Nephron progenitor cell (in vitro differentiated cells): ENCODE results near the gene TXK.

ENCODE experiments used
- DNase-seq: peaks from one replicate; pipeline ENCODE4 v3.0.0; 2021
- H3K27ac Mint-ChIP-seq: 2 replicates; pipeline ENCODE4 v1.8.0; 2021; ENCODE audit warnings: mild to moderate bottlenecking, moderate library complexity, mixed read lengths
- H3K27me3 Mint-ChIP-seq: 2 replicates; pipeline ENCODE4 v1.8.0; 2021; ENCODE audit warnings: mild to moderate bottlenecking, low read depth, mixed read lengths; ENCODE audit not compliant: poor library complexity
- H3K36me3 Mint-ChIP-seq: 2 replicates; pipeline ENCODE4 v1.8.0; 2021; ENCODE audit warnings: low read depth, mixed read lengths
- H3K4me1 Mint-ChIP-seq: 2 replicates; pipeline ENCODE4 v1.8.0; 2021; ENCODE audit warnings: mixed read lengths
- H3K4me3 Mint-ChIP-seq: 2 replicates; pipeline ENCODE4 v1.8.0; 2021; ENCODE audit warnings: mild to moderate bottlenecking, moderate library complexity, mixed read lengths
- H3K9me3 Mint-ChIP-seq: 2 replicates; pipeline ENCODE4 v1.8.0; 2021; ENCODE audit warnings: mild to moderate bottlenecking, moderate library complexity, mixed read lengths
- CTCF ChIP-seq: fragments of 200-600 bp; sonication (generic); IDR thresholded peaks from 2 replicates; pipeline ENCODE4 v1.5.0; 2021; ENCODE audit warnings: antibody characterized with exemption

Gene TXK

DNA sequence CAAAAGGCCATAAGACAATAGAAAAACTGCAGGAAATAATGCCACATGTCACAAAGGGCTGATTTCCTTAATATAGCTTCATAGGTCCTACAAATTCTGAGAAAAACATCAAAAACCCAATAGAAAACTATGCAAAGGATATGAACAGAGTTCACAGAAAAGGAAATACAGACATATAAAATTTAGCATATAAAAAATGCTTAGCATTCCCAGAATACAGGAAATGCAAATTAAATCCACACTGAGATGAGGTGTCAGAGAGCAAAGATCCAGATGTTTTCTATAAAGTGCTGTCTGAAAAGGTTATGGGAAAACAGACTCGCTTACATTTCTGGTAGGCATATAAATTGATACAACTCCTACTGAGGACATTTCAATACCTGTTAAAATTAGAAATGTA lies 33.8 kb downstream of the TXK start:
- no peaks in the 10 kb centered on the region for H3K36me3 Mint-ChIP-seq
- peaks cover 4% of the 10 kb centered on the region for H3K27me3 Mint-ChIP-seq
- no peak for DNase-seq
- no peak overlapping the region for H3K4me3 Mint-ChIP-seq
- no peaks in the 10 kb centered on the region for H3K9me3 Mint-ChIP-seq
- H3K27ac Mint-ChIP-seq: no peak overlapping the region
- TF ChIP-seq CTCF: no peak
- no peaks in the 10 kb centered on the region for H3K4me1 Mint-ChIP-seq

- Mint-ChIP-seq H3K27me3 (peaks cover 8% of the 10 kb centered on the region), H3K27ac (no peak overlapping the region), H3K9me3 (no peaks in the 10 kb centered on the region), H3K4me1 (no peaks in the 10 kb centered on the region), H3K36me3 (no peaks in the 10 kb centered on the region), H3K4me3 (no peak overlapping the region)
- no peak for TF ChIP-seq CTCF
- no peak for DNase-seq
Observed at GRCh38 chr4:48095441-48095840, 38.6 kb downstream of the TXK start.

DNA sequence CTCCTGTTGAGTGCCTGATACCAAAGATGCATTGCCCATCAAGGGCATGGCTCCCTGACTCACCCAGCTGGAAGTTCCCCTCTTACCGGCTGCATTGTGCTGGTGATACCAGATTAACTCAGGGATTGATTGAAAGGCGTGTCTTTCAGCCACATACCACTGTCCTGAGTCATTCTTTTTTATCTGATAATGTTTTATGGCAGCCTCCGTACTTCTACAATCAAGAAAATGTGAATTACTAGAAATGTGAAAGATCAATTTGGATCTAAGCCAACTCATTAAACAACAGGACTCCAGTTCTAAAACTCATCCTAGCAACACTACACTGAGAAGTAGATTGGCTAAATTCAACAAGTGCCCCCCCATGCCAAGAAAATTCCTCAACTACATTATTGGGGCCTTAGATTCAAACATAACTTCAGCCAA lies 40.0 kb downstream of the TXK start:
- TF ChIP-seq CTCF: no peak
- no peaks in the 10 kb centered on the region for H3K36me3 Mint-ChIP-seq
- no peak overlapping the region for H3K27ac Mint-ChIP-seq
- no peaks in the 10 kb centered on the region for H3K9me3 Mint-ChIP-seq
- no peaks in the 10 kb centered on the region for H3K4me1 Mint-ChIP-seq
- no peak for DNase-seq
- H3K4me3 Mint-ChIP-seq: no peak overlapping the region
- H3K27me3 Mint-ChIP-seq: peaks cover 10% of the 10 kb centered on the region

GRCh38 chr4:48090621-48091020 lies 43.4 kb downstream of the TXK start:
- no peak for TF ChIP-seq CTCF
- no peaks in the 10 kb centered on the region for H3K9me3 Mint-ChIP-seq
- H3K4me3 Mint-ChIP-seq: no peak overlapping the region
- H3K27ac Mint-ChIP-seq: no peak overlapping the region
- H3K36me3 Mint-ChIP-seq: no peaks in the 10 kb centered on the region
- no peaks in the 10 kb centered on the region for H3K4me1 Mint-ChIP-seq
- H3K27me3 Mint-ChIP-seq: peaks cover 11% of the 10 kb centered on the region
- no peak for DNase-seq

GRCh38 chr4:48085821-48086589 lies 48.0 kb downstream of the TXK start:
- H3K27ac Mint-ChIP-seq: no peak overlapping the region
- no peaks in the 10 kb centered on the region for H3K36me3 Mint-ChIP-seq
- no peak for TF ChIP-seq CTCF
- H3K9me3 Mint-ChIP-seq: no peaks in the 10 kb centered on the region
- no peak for DNase-seq
- peaks cover 11% of the 10 kb centered on the region for H3K27me3 Mint-ChIP-seq
- H3K4me3 Mint-ChIP-seq: no peak overlapping the region
- no peaks in the 10 kb centered on the region for H3K4me1 Mint-ChIP-seq

- H3K4me1 Mint-ChIP-seq: peaks cover 6% of the 10 kb centered on the region
- TF ChIP-seq CTCF: no peak
Observed at GRCh38 chr4:48082956-48083355, 51.1 kb downstream of the TXK start.

More at GRCh38 chr4:48082956-48083355, 51.1 kb downstream of the TXK start:
- Mint-ChIP-seq H3K36me3 (no peaks in the 10 kb centered on the region), H3K27me3 (peaks cover 8% of the 10 kb centered on the region), H3K9me3 (no peaks in the 10 kb centered on the region), H3K27ac (no peak overlapping the region), H3K4me3 (no peak overlapping the region)
- no peak for DNase-seq
